GM12878 (cell line): ENCODE measurements around the gene FGF14.

Source experiments
- EZH2 ChIP-seq: IDR thresholded peaks from 2 replicates; pipeline ENCODE4 v1.6.1; 2012; ENCODE audit warnings: low read depth, mild to moderate bottlenecking, control low read depth, inconsistent platforms, low read length, borderline replicate concordance; ENCODE audit not compliant: control insufficient read depth
- MXI1 ChIP-seq: fragments of 150-350 bp; IDR thresholded peaks from 2 replicates; pipeline ENCODE4 v1.6.1; 2011; ENCODE audit warnings: low read depth, mild to moderate bottlenecking, inconsistent platforms, low read length, improper control_type of control experiment
- POLR2AphosphoS5 ChIP-seq: IDR thresholded peaks from 2 replicates; pipeline ENCODE4 v1.6.1; 2011; ENCODE audit warnings: mild to moderate bottlenecking, low read length, inconsistent platforms

- TF ChIP-seq MXI1 (no peak), POLR2AphosphoS5 (no peak), EZH2 (no peak)
These were observed 75.3 kb downstream of the FGF14 start for GRCh38 chr13:102326381-102327118.
